HEK293 (cell line): ENCODE results near the gene RUFY2.

Experiments
- CTCF ChIA-PET: fragments of 350-600 bp; formaldehyde crosslinking; extraction: SDS; loops from one replicate; lab custom pipeline; 2021; ENCODE audit warnings: antibody characterized with exemption; lab: Yijun Ruan, JAX
- POLR2A ChIA-PET: fragments of 300-600 bp; formaldehyde crosslinking; extraction: SDS; loops from one replicate; lab custom pipeline; 2020; ENCODE audit warnings: antibody characterized with exemption, inconsistent platforms; lab: Yijun Ruan, JAX
- H3K27ac ChIP-seq: fragments of 200-500 bp; sonication (Bioruptor generic); 2 replicates; pipeline ENCODE4 v1.5.1; 2014; ENCODE audit warnings: low read depth, low read length, control low read depth, inconsistent platforms; ENCODE audit errors: extremely low read depth
- H3K36me3 ChIP-seq, 2 experiments: fragments of 200-500 bp in 1 of 2; sonication (Bioruptor generic) in 1 of 2; 1 replicate in 1 of 2; 2 replicates in 1 of 2; pipeline ENCODE4 v1.5.1; 2014 to 2017; ENCODE audit warnings: inconsistent platforms in 2 of 2, low read length in 2 of 2; ENCODE audit not compliant: control insufficient read depth in 2 of 2, insufficient read depth in 1 of 2
- H3K4me1 ChIP-seq: fragments of 200-500 bp; sonication (Bioruptor generic); 2 replicates; pipeline ENCODE4 v1.5.1; 2014; ENCODE audit warnings: mild to moderate bottlenecking, low read length, inconsistent platforms; ENCODE audit not compliant: control insufficient read depth, insufficient read depth
- H3K4me3 ChIP-seq: 2 replicates; pipeline ENCODE4 v1.5.1; 2011; ENCODE audit warnings: low read depth, mild to moderate bottlenecking, control low read depth, low read length, moderate library complexity
- H3K9me3 ChIP-seq: fragments of 200-500 bp; sonication (Bioruptor generic); 2 replicates; pipeline ENCODE4 v1.5.1; 2014; ENCODE audit warnings: low read depth, low read length, inconsistent platforms; ENCODE audit not compliant: control insufficient read depth, insufficient read depth
- ATF2 ChIP-seq: fragments of 450-650 bp; formaldehyde crosslinking; IDR thresholded peaks from 2 replicates; pipeline ENCODE4 v1.5.1; 2016; ENCODE audit warnings: missing biosample characterization, missing genetic modification characterization, low read depth
- ELK4 ChIP-seq: IDR thresholded peaks from 2 replicates; pipeline ENCODE4 v1.6.1; 2011; ENCODE audit warnings: mild to moderate bottlenecking, low read depth, low read length, borderline replicate concordance
- GLIS2 ChIP-seq: fragments of 450-650 bp; formaldehyde crosslinking; IDR thresholded peaks from 2 replicates; pipeline ENCODE4 v1.5.1; 2016; ENCODE audit warnings: missing biosample characterization, missing genetic modification characterization
- IKZF3 ChIP-seq: fragments of 450-650 bp; IDR thresholded peaks from 2 replicates; pipeline ENCODE4 v1.5.0; 2018; ENCODE audit warnings: missing biosample characterization, mild to moderate bottlenecking, missing genetic modification characterization, moderate library complexity
- PRDM2 ChIP-seq: fragments of 450-650 bp; formaldehyde crosslinking; IDR thresholded peaks from 2 replicates; pipeline ENCODE4 v1.5.1; 2016; ENCODE audit warnings: missing biosample characterization, missing genetic modification characterization, borderline replicate concordance
- SCRT2 ChIP-seq: fragments of 450-650 bp; formaldehyde crosslinking; IDR thresholded peaks from 2 replicates; pipeline ENCODE4 v1.5.1; 2016; ENCODE audit warnings: missing biosample characterization, missing genetic modification characterization
- YY2 ChIP-seq: fragments of 450-650 bp; formaldehyde crosslinking; IDR thresholded peaks from 2 replicates; pipeline ENCODE4 v1.5.1; 2016; ENCODE audit warnings: missing biosample characterization, missing genetic modification characterization
- ZBTB7A ChIP-seq: fragments of 450-650 bp; formaldehyde crosslinking; IDR thresholded peaks from 2 replicates; pipeline ENCODE4 v1.5.1; 2016; ENCODE audit warnings: low read depth, missing biosample characterization, missing genetic modification characterization
- ZNF10 ChIP-seq: fragments of 450-650 bp; formaldehyde crosslinking; IDR thresholded peaks from 2 replicates; pipeline ENCODE4 v1.5.1; 2017; ENCODE audit warnings: missing biosample characterization, missing genetic modification characterization
- ZNF138 ChIP-seq: fragments of 450-650 bp; formaldehyde crosslinking; IDR thresholded peaks from 2 replicates; pipeline ENCODE4 v1.5.1; 2016; ENCODE audit warnings: missing biosample characterization, missing genetic modification characterization, borderline replicate concordance
- ZNF174 ChIP-seq: fragments of 450-650 bp; formaldehyde crosslinking; IDR thresholded peaks from 2 replicates; pipeline ENCODE4 v1.5.0; 2017; ENCODE audit warnings: missing biosample characterization, mild to moderate bottlenecking, missing genetic modification characterization
- ZNF19 ChIP-seq: fragments of 450-650 bp; formaldehyde crosslinking; IDR thresholded peaks from 2 replicates; pipeline ENCODE4; 2016; ENCODE audit warnings: missing biosample characterization, missing genetic modification characterization, low read depth
- ZNF280C ChIP-seq: fragments of 450-650 bp; formaldehyde crosslinking; IDR thresholded peaks from 2 replicates; pipeline ENCODE4 v1.5.1; 2016; ENCODE audit warnings: missing biosample characterization, missing genetic modification characterization
- ZNF280D ChIP-seq: fragments of 450-650 bp; formaldehyde crosslinking; IDR thresholded peaks from 2 replicates; pipeline ENCODE4 v1.5.1; 2016; ENCODE audit warnings: missing biosample characterization, missing genetic modification characterization
- ZNF341 ChIP-seq: fragments of 450-650 bp; formaldehyde crosslinking; IDR thresholded peaks from 2 replicates; pipeline ENCODE4; 2016; ENCODE audit warnings: low read depth, missing biosample characterization, missing genetic modification characterization
- ZNF37A ChIP-seq: fragments of 450-650 bp; IDR thresholded peaks from 2 replicates; pipeline ENCODE4 v1.5.1; 2018; ENCODE audit warnings: missing biosample characterization, missing genetic modification characterization
- ZNF521 ChIP-seq: fragments of 450-650 bp; formaldehyde crosslinking; IDR thresholded peaks from 2 replicates; pipeline ENCODE4 v1.5.1; 2017; ENCODE audit warnings: missing biosample characterization, mild to moderate bottlenecking, missing genetic modification characterization
- ZNF580 ChIP-seq: fragments of 450-650 bp; formaldehyde crosslinking; IDR thresholded peaks from 2 replicates; pipeline ENCODE4 v1.5.1; 2016; ENCODE audit warnings: missing biosample characterization, missing genetic modification characterization
- ZNF658 ChIP-seq: fragments of 450-650 bp; formaldehyde crosslinking; IDR thresholded peaks from 2 replicates; pipeline ENCODE4; 2016; ENCODE audit warnings: missing biosample characterization, missing genetic modification characterization
- ZNF670 ChIP-seq: fragments of 450-650 bp; formaldehyde crosslinking; IDR thresholded peaks from 2 replicates; pipeline ENCODE4 v1.5.1; 2016; ENCODE audit warnings: missing biosample characterization, missing genetic modification characterization, low read depth
- ZNF792 ChIP-seq: fragments of 450-650 bp; formaldehyde crosslinking; IDR thresholded peaks from 2 replicates; pipeline ENCODE4 v1.5.1; 2016; ENCODE audit warnings: missing biosample characterization, missing genetic modification characterization
- ZXDB ChIP-seq: fragments of 450-650 bp; formaldehyde crosslinking; IDR thresholded peaks from 2 replicates; pipeline ENCODE4 v1.5.1; 2016; ENCODE audit warnings: missing biosample characterization, missing genetic modification characterization

Gene RUFY2

GRCh38 chr10:68424454-68425014 lies 17.5 kb upstream of the RUFY2 start:
- H3K36me3 ChIP-seq: peaks cover 25 to 54% of the 10 kb centered on the region in 2 experiments
- no peaks in the 10 kb centered on the region for H3K4me1 ChIP-seq
- H3K9me3 ChIP-seq: no peaks in the 10 kb centered on the region
- CTCF ChIA-PET: no interaction called here
- POLR2A ChIA-PET: no interaction called here
- no peak overlapping the region for H3K4me3 ChIP-seq
- TF ChIP-seq ZNF792 (tag by site-specific recombination) (no peak), ZNF280C (no peak), ZNF341 (tag by site-specific recombination) (no peak), ZNF658 (tag by site-specific recombination) (no peak), IKZF3 (no peak), YY2 (tag by site-specific recombination) (no peak), ZNF670 (tag by site-specific recombination) (no peak), ZXDB (tag by site-specific recombination) (no peak), GLIS2 (tag by site-specific recombination) (no peak), ZNF138 (tag by site-specific recombination) (no peak)
- no peak overlapping the region for H3K27ac ChIP-seq

- Histone ChIP-seq H3K4me3 (no peak overlapping the region), H3K27ac (no peak overlapping the region), H3K9me3 (no peaks in the 10 kb centered on the region), H3K36me3 (peaks cover 35 to 59% of the 10 kb centered on the region in 2 experiments), H3K4me1 (no peaks in the 10 kb centered on the region)
- CTCF ChIA-PET: no interaction called here
- POLR2A ChIA-PET: no interaction called here
- TF ChIP-seq ZNF521 (tag by site-specific recombination) (no peak), ELK4 (no peak), ZNF19 (tag by site-specific recombination) (no peak), PRDM2 (no peak), ZNF10 (tag by site-specific recombination) (no peak), ATF2 (tag by site-specific recombination) (no peak), ZNF37A (tag by site-specific recombination) (no peak), SCRT2 (no peak), ZNF174 (no peak), ZBTB7A (tag by site-specific recombination) (no peak), ZNF580 (tag by site-specific recombination) (no peak), ZNF280D (tag by site-specific recombination) (no peak)
Observed at GRCh38 chr10:68423522-68423921, 16.4 kb upstream of the RUFY2 start.
